ENCODE data around the gene RASGRP1.

RASGRP1 gene

DNA sequence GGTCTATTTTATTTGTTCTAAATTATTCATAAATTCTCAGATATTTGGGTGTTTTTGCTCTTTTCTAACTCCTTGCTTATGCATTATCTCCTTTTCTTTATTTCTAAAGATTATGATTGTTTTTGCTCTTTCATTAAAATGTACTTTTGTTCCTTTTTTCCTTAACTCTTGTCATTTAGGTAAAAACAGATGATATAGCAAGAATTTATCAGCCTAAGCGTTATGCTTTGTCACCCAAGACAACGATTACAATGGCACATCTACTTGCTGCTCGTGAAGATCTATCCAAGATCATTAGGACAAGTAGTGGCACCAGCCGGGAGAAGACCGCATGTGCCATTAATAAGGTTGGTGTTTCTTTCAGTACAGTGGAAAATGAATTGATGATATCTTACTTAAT is 83.5 kb downstream of the RASGRP1 start:
- Mint-ChIP-seq H3K9me3 (no peaks in the 10 kb centered on the region), H3K27me3 (ENCODE audit: low read depth, poor library complexity) (no peaks in the 10 kb centered on the region), H3K27ac (no peak overlapping the region), H3K36me3 (ENCODE audit: low read depth) (peaks cover 35% of the 10 kb centered on the region), H3K4me1 (no peaks in the 10 kb centered on the region), H3K4me3 (no peak overlapping the region)
- DNase-seq, result no peak
- TF ChIP-seq, protein P1, sequence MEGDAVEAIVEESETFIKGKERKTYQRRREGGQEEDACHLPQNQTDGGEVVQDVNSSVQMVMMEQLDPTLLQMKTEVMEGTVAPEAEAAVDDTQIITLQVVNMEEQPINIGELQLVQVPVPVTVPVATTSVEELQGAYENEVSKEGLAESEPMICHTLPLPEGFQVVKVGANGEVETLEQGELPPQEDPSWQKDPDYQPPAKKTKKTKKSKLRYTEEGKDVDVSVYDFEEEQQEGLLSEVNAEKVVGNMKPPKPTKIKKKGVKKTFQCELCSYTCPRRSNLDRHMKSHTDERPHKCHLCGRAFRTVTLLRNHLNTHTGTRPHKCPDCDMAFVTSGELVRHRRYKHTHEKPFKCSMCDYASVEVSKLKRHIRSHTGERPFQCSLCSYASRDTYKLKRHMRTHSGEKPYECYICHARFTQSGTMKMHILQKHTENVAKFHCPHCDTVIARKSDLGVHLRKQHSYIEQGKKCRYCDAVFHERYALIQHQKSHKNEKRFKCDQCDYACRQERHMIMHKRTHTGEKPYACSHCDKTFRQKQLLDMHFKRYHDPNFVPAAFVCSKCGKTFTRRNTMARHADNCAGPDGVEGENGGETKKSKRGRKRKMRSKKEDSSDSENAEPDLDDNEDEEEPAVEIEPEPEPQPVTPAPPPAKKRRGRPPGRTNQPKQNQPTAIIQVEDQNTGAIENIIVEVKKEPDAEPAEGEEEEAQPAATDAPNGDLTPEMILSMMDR (IDR thresholded peaks at IDR 0.05), result no peak

DNA sequence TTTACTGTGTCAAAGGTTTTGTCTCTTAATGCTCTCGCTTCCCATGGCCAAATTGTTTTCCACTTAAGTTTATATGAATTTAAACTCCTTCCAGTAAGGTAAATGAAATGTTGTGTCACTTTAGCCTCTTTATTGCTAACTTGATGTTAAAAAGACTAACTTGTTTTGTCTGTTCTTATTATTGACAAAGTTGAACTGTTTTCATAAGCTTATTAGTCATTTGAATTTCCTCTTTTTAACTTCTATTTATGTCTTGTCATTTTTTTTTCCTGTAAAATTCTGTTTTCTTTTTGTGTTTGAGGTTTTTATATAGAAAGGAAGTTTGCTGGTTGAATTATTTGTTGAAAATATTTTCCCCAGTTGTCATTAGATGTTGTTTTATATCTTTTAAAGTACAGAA is 84.9 kb downstream of the RASGRP1 start:
- Mint-ChIP-seq H3K36me3 (ENCODE audit: low read depth) (peaks cover 42% of the 10 kb centered on the region), H3K27me3 (ENCODE audit: low read depth, poor library complexity) (no peaks in the 10 kb centered on the region), H3K9me3 (no peaks in the 10 kb centered on the region), H3K4me3 (no peak overlapping the region), H3K4me1 (no peaks in the 10 kb centered on the region), H3K27ac (no peak overlapping the region)
- DNase-seq, result no peak
- TF ChIP-seq, protein P1 (IDR thresholded peaks at IDR 0.05), result no peak

DNA sequence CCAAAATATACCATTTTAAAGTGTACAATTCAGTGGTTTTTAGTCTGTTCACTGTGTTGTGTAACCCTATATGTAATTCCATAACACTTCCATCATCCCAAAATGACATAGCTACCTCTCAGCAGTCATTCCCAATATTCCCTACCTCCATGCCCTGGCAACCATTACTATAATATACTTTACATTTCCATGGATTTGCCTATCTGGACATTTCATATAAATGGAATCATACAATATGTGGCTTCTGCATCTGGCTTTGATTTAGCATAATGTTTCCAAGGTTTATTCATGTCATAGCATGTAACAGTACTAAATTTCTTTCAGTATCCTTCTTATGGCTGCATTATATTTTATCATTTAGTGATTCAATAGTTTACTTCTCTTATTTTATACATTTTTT is 85.3 kb downstream of the RASGRP1 start:
- no peak for DNase-seq
- Mint-ChIP-seq H3K4me3 (no peak overlapping the region), H3K36me3 (ENCODE audit: low read depth) (peaks cover 47% of the 10 kb centered on the region), H3K27me3 (ENCODE audit: low read depth, poor library complexity) (no peaks in the 10 kb centered on the region), H3K9me3 (no peaks in the 10 kb centered on the region), H3K27ac (no peak overlapping the region), H3K4me1 (no peaks in the 10 kb centered on the region)
- TF ChIP-seq, protein P1 (IDR thresholded peaks at IDR 0.05), result no peak

DNA sequence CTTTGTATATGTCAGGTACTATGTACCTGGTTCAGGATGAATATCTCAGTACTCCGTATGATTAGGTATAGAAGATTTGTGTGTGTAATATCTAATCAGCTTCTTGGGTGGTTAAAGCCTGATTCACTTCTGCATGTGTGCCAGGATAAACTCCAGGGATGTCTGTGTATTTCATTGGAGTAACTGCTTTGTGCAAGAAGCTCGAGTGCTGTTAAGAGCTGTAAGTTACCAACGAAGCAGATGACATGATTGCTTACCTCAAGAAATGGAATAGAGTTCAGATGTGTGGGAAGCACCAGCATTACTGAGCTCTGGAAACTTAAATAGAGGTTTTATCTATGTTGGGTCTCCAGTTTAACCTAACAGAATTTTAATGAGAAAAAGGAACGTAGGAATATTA is 87.0 kb downstream of the RASGRP1 start:
- no peak for DNase-seq
- TF ChIP-seq, protein P1 (IDR thresholded peaks at IDR 0.05), result no peak
- Mint-ChIP-seq H3K36me3 (ENCODE audit: low read depth) (peaks cover 47% of the 10 kb centered on the region), H3K4me1 (no peaks in the 10 kb centered on the region), H3K27ac (no peak overlapping the region), H3K9me3 (no peaks in the 10 kb centered on the region), H3K27me3 (ENCODE audit: low read depth, poor library complexity) (no peaks in the 10 kb centered on the region), H3K4me3 (no peak overlapping the region)

DNA sequence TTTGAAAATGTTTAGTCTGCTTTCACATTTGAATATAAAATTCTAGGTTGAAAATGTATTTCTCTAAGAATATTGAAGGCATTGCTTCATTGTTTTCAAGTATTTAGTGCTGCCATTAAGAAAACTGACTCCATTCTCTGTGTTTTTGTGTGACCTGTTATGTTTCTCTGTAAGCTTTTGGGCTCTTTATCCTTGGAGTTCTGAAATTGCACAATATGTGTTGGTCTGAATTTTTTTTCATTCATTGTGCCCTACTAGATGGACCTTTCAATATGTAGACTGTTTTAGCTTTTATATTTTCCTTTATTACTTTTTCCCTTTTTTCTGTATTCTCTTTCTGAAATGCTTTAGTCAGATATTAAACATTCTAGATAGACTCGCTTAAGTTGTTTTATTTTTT is 88.5 kb downstream of the RASGRP1 start:
- DNase-seq, result no peak
- peaks cover 35% of the 10 kb centered on the region for H3K36me3 Mint-ChIP-seq (ENCODE audit: low read depth)
- H3K27me3 Mint-ChIP-seq (ENCODE audit: low read depth, poor library complexity), result no peaks in the 10 kb centered on the region
- H3K27ac Mint-ChIP-seq, result no peak overlapping the region
- H3K9me3 Mint-ChIP-seq, result no peaks in the 10 kb centered on the region
- no peak overlapping the region for H3K4me3 Mint-ChIP-seq
- H3K4me1 Mint-ChIP-seq, result no peaks in the 10 kb centered on the region
- TF ChIP-seq, protein P1 (IDR thresholded peaks at IDR 0.05), result no peak

DNA sequence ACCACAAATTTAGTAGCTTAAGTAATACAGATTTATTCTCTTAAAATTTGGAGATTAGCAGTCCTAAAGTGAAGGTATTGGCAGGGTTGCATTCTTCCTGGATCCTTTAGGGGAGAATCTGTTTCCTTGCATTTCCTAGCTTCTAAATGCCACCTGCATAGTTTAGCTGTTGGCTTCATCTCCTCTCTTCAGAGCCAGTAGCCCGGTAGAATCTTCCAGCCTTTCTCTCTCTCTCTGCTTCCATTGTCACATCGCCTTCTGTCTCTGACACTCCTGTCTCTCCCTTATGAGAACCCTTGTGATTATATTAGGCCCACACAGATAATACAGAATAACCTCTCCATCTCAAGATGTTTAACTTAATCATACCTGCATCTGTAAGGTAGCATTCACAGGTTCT is 89.3 kb downstream of the RASGRP1 start:
- Mint-ChIP-seq H3K36me3 (ENCODE audit: low read depth) (peaks cover 37% of the 10 kb centered on the region), H3K27ac (no peak overlapping the region), H3K4me3 (no peak overlapping the region), H3K9me3 (no peaks in the 10 kb centered on the region), H3K4me1 (no peaks in the 10 kb centered on the region), H3K27me3 (ENCODE audit: low read depth, poor library complexity) (no peaks in the 10 kb centered on the region)
- TF ChIP-seq, protein P1 (IDR thresholded peaks at IDR 0.05), result no peak
- DNase-seq, result no peak
